CD4-positive, alpha-beta T cell (primary cell): Measurements from ENCODE around the gene GPR15LG. TPM values are rescaled to one million over a fixed set of nuclear protein-coding genes. Genes with fewer than 3 reads are reported as not detected.

ENCODE experiments used
- ATAC-seq: fragments of 200-7000 bp; cut with Tn5 transposase; one replicate; pipeline ENCODE4 v1.10.0; 2022; ENCODE audit warnings: mild to moderate bottlenecking; ENCODE audit not compliant: poor library complexity
- CTCF ChIA-PET: fragments of 350-600 bp; sonication (Branson Sonifier 250); formaldehyde crosslinking; loops from one replicate; lab custom pipeline; 2021; ENCODE audit warnings: antibody characterized with exemption, inconsistent platforms; lab: Charles Lee
- POLR2A ChIA-PET: fragments of 350-600 bp; sonication (Branson Sonifier 250); formaldehyde crosslinking; loops from one replicate; lab custom pipeline; 2021; ENCODE audit warnings: antibody characterized with exemption, inconsistent platforms; lab: Charles Lee
- DNase-seq, 14 experiments: peaks; one replicate each; pipeline ENCODE4 v3.0.0-alpha.2; 2013 to 2020; ENCODE audit warnings: mixed read lengths in 2 of 14
- H3K27ac ChIP-seq, 2 donors: one replicate each; pipeline versions ENCODE4 v1.5.1 to v1.7.0; 2013; ENCODE audit warnings: low read length in 2 of 2, low read depth in 1 of 2, mild to moderate bottlenecking in 1 of 2
- H3K27me3 ChIP-seq, 2 experiments: 1 replicate in 1 of 2; 2 replicates in 1 of 2; pipeline versions ENCODE4 v1.6.1 to v1.7.0; 2013; ENCODE audit warnings: low read length in 2 of 2, control low read depth in 1 of 2, mild to moderate bottlenecking in 1 of 2, moderate library complexity in 1 of 2; ENCODE audit not compliant: insufficient read depth in 2 of 2, control insufficient read depth in 1 of 2
- H3K36me3 ChIP-seq: one replicate; pipeline ENCODE4 v1.6.1; 2013; ENCODE audit warnings: low read length, control low read depth; ENCODE audit not compliant: insufficient read depth
- H3K4me1 ChIP-seq: one replicate; pipeline ENCODE4 v1.6.1; 2013; ENCODE audit warnings: low read length, control low read depth; ENCODE audit not compliant: insufficient read depth
- H3K4me3 ChIP-seq: one replicate; pipeline ENCODE4 v1.5.1; 2013; ENCODE audit warnings: mild to moderate bottlenecking, low read length, moderate library complexity
- H3K9me3 ChIP-seq, 2 experiments: 1 replicate in 1 of 2; 2 replicates in 1 of 2; pipeline versions ENCODE4 v1.6.1 to v1.7.0; 2013; ENCODE audit warnings: low read length in 2 of 2, mild to moderate bottlenecking in 2 of 2, control low read depth in 1 of 2, moderate library complexity in 1 of 2; ENCODE audit not compliant: control insufficient read depth in 1 of 2, insufficient read depth in 1 of 2
- H3K27ac Mint-ChIP-seq: one replicate; pipeline ENCODE4 v1.8.0; 2020; ENCODE audit warnings: mixed read lengths
- H3K27me3 Mint-ChIP-seq: one replicate; pipeline ENCODE4 v1.8.0; 2021; ENCODE audit warnings: mixed read lengths
- H3K36me3 Mint-ChIP-seq: one replicate; pipeline ENCODE4 v1.8.0; 2021; ENCODE audit warnings: low read depth, mixed read lengths
- H3K4me1 Mint-ChIP-seq: one replicate; pipeline ENCODE4 v1.8.0; 2021; ENCODE audit warnings: low read depth, mixed read lengths
- H3K4me3 Mint-ChIP-seq: one replicate; pipeline ENCODE4 v1.8.0; 2020; ENCODE audit warnings: mild to moderate bottlenecking, mixed read lengths
- H3K9me3 Mint-ChIP-seq: one replicate; pipeline ENCODE4 v1.8.0; 2020; ENCODE audit warnings: mixed read lengths
- CTCF ChIP-seq: fragments of 200-600 bp; IDR thresholded peaks from one replicate; pipeline ENCODE4 v1.8.0; 2022; ENCODE audit warnings: antibody characterized with exemption, mild to moderate bottlenecking
- intact Hi-C, 2 experiments: fragments of 100-400 bp; cut with DNase I in 1 of 2; cut with micrococcal nuclease in 1 of 2; formaldehyde crosslinking; loops; one replicate each; pipeline versions ENCODE4 v1.15.1 to v1.9.0; 2023 to 2025; cut with DNase I, micrococcal nuclease
- total RNA-seq, 174 experiments: library from RNA in 2 of 174; stranded (reverse) in 2 of 174; gene quantifications; one replicate each; pipeline ENCODE4 v1.2.3 and lab custom pipeline; 2021 to 2026

The GPR15LG gene
- total RNA-seq, 2 experiments from 2014 or later: not detected

GRCh38 chr10:84196941-84197340 is 23.3 kb downstream of the GPR15LG start:
- H3K27ac Mint-ChIP-seq: no peak overlapping the region
- intact Hi-C loops: no loop called here
- Histone ChIP-seq H3K9me3 (peaks cover 0 to 11% of the 10 kb centered on the region in 2 experiments), H3K4me1 (peaks cover 19% of the 10 kb centered on the region), H3K27ac (no peak overlapping the region), H3K36me3 (no peaks in the 10 kb centered on the region), H3K27me3 (peaks cover 29 to 35% of the 10 kb centered on the region in 2 experiments), H3K4me3 (no peak overlapping the region)
- ChIA-PET POLR2A (no interaction called here), CTCF (no interaction called here)
- H3K9me3 Mint-ChIP-seq: no peaks in the 10 kb centered on the region
- no peaks in the 10 kb centered on the region for H3K36me3 Mint-ChIP-seq
- TF ChIP-seq CTCF: no peak
- H3K4me3 Mint-ChIP-seq: no peak overlapping the region
- no peaks in the 10 kb centered on the region for H3K4me1 Mint-ChIP-seq
- H3K27me3 Mint-ChIP-seq: peaks cover 30% of the 10 kb centered on the region
- DNase-seq: no peak
- ATAC-seq: no peak

DNA sequence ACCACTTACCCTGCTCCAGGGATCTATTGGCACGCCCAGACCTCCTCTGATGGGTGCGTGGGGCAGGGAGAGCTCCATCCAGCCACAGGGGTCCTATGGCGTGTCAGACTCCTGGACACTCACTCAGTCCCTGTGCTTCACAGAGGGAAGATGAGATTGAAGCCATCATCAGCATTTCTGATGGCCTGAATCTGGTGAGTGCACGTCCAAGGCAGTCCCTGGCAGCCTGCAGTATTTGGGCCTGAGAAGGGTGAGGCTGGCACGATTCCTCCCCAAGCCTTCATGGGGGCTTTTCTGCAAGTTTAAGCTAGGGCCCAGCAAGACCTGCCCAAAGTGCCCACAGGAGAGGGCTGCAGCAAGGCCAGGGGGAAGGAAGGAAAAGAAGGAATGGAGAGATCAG is 24.0 kb downstream of the GPR15LG start:
- Histone ChIP-seq H3K9me3 (peaks cover 0 to 11% of the 10 kb centered on the region in 2 experiments), H3K36me3 (no peaks in the 10 kb centered on the region), H3K27me3 (peaks cover 29 to 35% of the 10 kb centered on the region in 2 experiments), H3K4me3 (no peak overlapping the region), H3K4me1 (peaks cover 19% of the 10 kb centered on the region), H3K27ac (no peak overlapping the region)
- intact Hi-C loops: no loop called here
- no peaks in the 10 kb centered on the region for H3K9me3 Mint-ChIP-seq
- CTCF ChIA-PET: no interaction called here
- H3K4me1 Mint-ChIP-seq: no peaks in the 10 kb centered on the region
- peaks cover 30% of the 10 kb centered on the region for H3K27me3 Mint-ChIP-seq
- ATAC-seq (no peak), DNase-seq (no peak)
- TF ChIP-seq CTCF: no peak
- H3K36me3 Mint-ChIP-seq: no peaks in the 10 kb centered on the region
- POLR2A ChIA-PET: interaction anchor here (0.5 kb wide), 1 partner anchor 34 kb away, joined by 3 read pairs; no protein-coding TSS in a partner anchor
- no peak overlapping the region for H3K27ac Mint-ChIP-seq
- no peak overlapping the region for H3K4me3 Mint-ChIP-seq

DNA sequence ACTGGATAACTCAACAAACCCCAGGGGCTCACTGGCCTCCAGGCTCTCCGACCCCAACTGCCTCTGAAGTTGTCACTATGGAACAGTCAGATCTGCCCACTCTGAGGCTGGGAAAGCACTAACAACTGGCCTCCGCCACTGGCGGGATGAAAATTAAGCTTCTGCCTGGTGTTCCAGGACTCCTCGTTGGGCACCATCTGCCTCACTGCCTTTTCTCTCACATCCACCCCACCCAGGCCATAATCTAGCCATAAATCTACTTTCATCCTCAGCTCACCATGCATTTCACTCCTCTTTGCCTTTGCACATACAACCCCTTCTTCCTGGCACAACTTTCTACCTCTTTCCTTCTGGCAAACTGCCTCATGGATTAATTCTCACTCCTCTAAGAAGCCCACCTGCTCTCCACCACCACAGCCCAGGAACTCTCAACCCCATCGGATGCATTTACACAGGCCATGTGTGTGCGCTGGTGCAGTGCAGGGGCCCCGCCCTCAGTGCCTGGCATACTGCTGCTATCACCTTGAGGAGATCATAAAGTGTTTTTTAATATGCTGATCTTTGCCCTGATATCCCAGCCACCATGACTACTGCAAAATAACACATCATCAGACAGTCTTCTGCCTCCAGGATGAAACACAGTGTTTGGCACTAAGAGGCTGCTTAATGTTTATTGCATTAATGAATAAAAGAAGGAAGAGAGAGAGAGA is 24.8 kb downstream of the GPR15LG start:
- ATAC-seq (no peak), DNase-seq (no peak)
- H3K27ac Mint-ChIP-seq: no peak overlapping the region
- intact Hi-C loops: no loop called here
- Histone ChIP-seq H3K4me1 (peaks cover 19% of the 10 kb centered on the region), H3K9me3 (peaks cover 0 to 11% of the 10 kb centered on the region in 2 experiments), H3K27ac (no peak overlapping the region), H3K27me3 (peaks cover 24 to 34% of the 10 kb centered on the region in 2 experiments), H3K36me3 (no peaks in the 10 kb centered on the region), H3K4me3 (no peak overlapping the region)
- CTCF ChIA-PET: no interaction called here
- no peaks in the 10 kb centered on the region for H3K36me3 Mint-ChIP-seq
- TF ChIP-seq CTCF: no peak
- H3K9me3 Mint-ChIP-seq: no peaks in the 10 kb centered on the region
- no peaks in the 10 kb centered on the region for H3K4me1 Mint-ChIP-seq
- no peak overlapping the region for H3K4me3 Mint-ChIP-seq
- peaks cover 30% of the 10 kb centered on the region for H3K27me3 Mint-ChIP-seq
- POLR2A ChIA-PET: interaction anchor here (0.5 kb wide), 1 partner anchor 34 kb away, joined by 3 read pairs; no protein-coding TSS in a partner anchor
